HepG2 (cell line): Measurements from ENCODE around the gene JAK2. TPM values are rescaled to one million over a fixed set of nuclear protein-coding genes. Genes with fewer than 3 reads are reported as not detected.

ENCODE experiments used
- CCAR2 ChIP-seq: fragments of 200-400 bp; formaldehyde crosslinking; optimal IDR thresholded peaks from 2 replicates; pipeline ENCODE3; 2018; ENCODE audit warnings: low read depth, mild to moderate bottlenecking, low read length, moderate library complexity
- FOXO4 ChIP-seq: sonication (generic); formaldehyde crosslinking; conservative IDR thresholded peaks from 2 replicates; pipeline ENCODE4 v1.8.1; 2023; ENCODE audit warnings: missing genetic modification reagents
- GATAD1 ChIP-seq: IDR thresholded peaks from 2 replicates; pipeline ENCODE4 v1.6.1; 2016; ENCODE audit warnings: missing genetic modification reagents, missing compliant biosample characterization
- JUNB ChIP-seq: sonication (generic); formaldehyde crosslinking; IDR thresholded peaks from 2 replicates; pipeline ENCODE4 v1.8.0; 2022; ENCODE audit warnings: missing genetic modification reagents, mild to moderate bottlenecking, borderline replicate concordance
- MNT ChIP-seq: fragments of 450-650 bp; IDR thresholded peaks from 2 replicates; pipeline ENCODE4 v1.6.1; 2016
- PRMT3 ChIP-seq: sonication (generic); formaldehyde crosslinking; IDR thresholded peaks from 2 replicates; pipeline ENCODE4 v1.8.1; 2022; ENCODE audit warnings: low read depth, mild to moderate bottlenecking, moderate library complexity, missing genetic modification reagents, borderline replicate concordance
- ZBTB40 ChIP-seq, 2 experiments: fragments of 450-650 bp in 1 of 2; sonication (generic) in 1 of 2; formaldehyde crosslinking in 1 of 2; IDR thresholded peaks; 2 replicates each; pipeline versions ENCODE4 v1.6.1 to v1.8.0; 2016 to 2022; ENCODE audit warnings: antibody characterized with exemption in 1 of 2, mild to moderate bottlenecking in 1 of 2, missing genetic modification reagents in 1 of 2
- ZNF20 ChIP-seq: sonication (generic); formaldehyde crosslinking; IDR thresholded peaks from 2 replicates; pipeline ENCODE4 v1.4.0; 2020; ENCODE audit warnings: mild to moderate bottlenecking, moderate library complexity, missing genetic modification reagents
- ZNF530 ChIP-seq: sonication (generic); formaldehyde crosslinking; IDR thresholded peaks from 2 replicates; pipeline ENCODE4 v1.5.0; 2020; ENCODE audit warnings: low read depth, mild to moderate bottlenecking, missing genetic modification reagents
- ZNF616 ChIP-seq: sonication (generic); formaldehyde crosslinking; IDR thresholded peaks from 2 replicates; pipeline ENCODE4 v1.5.0; 2020; ENCODE audit warnings: low read depth, mild to moderate bottlenecking, missing genetic modification reagents
- polyA plus RNA-seq, 8 experiments: library from polyadenylated mRNA; depleted of rRNA in 3 of 8; stranded (reverse) in 7 of 8; unstranded in 1 of 8; fragments of >200 nt; fragmentation: Illumina TruSeq in 4 of 8; extraction: Trizol in 4 of 8; gene quantifications; 2 replicates each; pipeline versions ENCODE4 v1.2.1 to v1.2.3, GENCODE V29; 2011 to 2016; ENCODE audit warnings: low read depth in 4 of 8, missing spikeins in 1 of 8, mixed read lengths in 1 of 8; ENCODE audit not compliant: insufficient read depth in 1 of 8
- total RNA-seq, 5 experiments: library from RNA; depleted of rRNA; stranded (reverse); fragments of >200 nt; fragmentation: Illumina TruSeq; extraction: Trizol; gene quantifications; 2 replicates each; pipeline ENCODE4 v1.2.3, GENCODE V29; 2016; ENCODE audit warnings: low read depth in 1 of 5
- TF ChIP-seq, protein P1 (sequence below): sonication (generic); formaldehyde crosslinking; IDR thresholded peaks from 2 replicates; pipeline ENCODE4 v1.4.0; 2020; ENCODE audit warnings: low read depth, mild to moderate bottlenecking, missing genetic modification reagents
- TF ChIP-seq, protein P2 (sequence below): sonication (generic); formaldehyde crosslinking; IDR thresholded peaks from 2 replicates; pipeline ENCODE4 v1.4.0; 2020; ENCODE audit warnings: missing genetic modification reagents

The JAK2 gene
- total and polyA plus RNA-seq, 2 of the 13 experiments (the other 11 are each of a cell fraction or from before 2014, with no cell fraction given) = 1.1 to 4.1 TPM

DNA sequence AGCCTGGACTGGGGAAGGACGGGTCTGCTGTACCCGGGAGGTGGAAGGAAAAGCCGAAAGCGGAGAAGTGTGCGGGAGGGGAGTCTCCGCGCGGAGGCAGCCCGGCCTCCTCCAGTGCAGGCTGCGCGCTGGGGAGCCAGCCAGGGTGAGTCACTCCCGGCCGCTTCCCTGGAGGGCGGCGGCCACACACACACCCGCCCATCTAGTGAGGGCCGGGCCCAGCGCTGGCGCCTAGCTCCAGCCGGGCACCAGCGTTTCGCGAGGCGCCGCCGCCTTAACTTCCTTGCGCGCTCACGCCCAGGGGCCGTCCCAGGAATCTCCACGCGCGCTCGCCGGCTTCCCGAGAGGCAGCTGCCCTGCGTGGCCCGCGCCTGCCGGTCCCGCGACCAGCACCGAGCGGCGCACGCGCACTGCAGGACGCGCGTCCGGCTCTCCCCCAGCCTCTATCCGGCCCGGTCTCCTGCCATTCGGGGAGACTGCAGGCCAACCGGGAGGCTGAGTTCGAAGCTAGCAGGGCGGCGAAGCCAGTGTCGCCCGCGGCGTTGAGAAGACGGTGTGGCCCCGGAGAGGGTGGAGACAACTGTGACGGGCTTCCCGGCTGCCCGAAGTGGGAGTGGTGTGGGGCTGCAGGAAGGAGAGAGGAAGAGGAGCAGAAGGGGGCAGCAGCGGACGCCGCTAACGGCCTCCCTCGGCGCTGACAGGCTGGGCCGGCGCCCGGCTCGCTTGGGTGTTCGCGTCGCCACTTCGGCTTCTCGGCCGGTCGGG lies at the start of gene JAK2 (continued):
- TF ChIP-seq MNT = no peak
- TF ChIP-seq ZNF530 (CRISPR knock-in tag) = no peak
- TF ChIP-seq, protein P1, sequence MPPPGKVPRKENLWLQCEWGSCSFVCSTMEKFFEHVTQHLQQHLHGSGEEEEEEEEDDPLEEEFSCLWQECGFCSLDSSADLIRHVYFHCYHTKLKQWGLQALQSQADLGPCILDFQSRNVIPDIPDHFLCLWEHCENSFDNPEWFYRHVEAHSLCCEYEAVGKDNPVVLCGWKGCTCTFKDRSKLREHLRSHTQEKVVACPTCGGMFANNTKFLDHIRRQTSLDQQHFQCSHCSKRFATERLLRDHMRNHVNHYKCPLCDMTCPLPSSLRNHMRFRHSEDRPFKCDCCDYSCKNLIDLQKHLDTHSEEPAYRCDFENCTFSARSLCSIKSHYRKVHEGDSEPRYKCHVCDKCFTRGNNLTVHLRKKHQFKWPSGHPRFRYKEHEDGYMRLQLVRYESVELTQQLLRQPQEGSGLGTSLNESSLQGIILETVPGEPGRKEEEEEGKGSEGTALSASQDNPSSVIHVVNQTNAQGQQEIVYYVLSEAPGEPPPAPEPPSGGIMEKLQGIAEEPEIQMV (CRISPR knock-in tag) = no peak
- no peak for TF ChIP-seq CCAR2
- TF ChIP-seq GATAD1 (CRISPR knock-in tag) = peak; percentile 46; the same call in 1 of the 2 replicates
- 0 out of 2 replicates have a peak, but pooled peaks have one; percentile 55 for TF ChIP-seq JUNB (CRISPR knock-in tag)
- no peak for TF ChIP-seq ZBTB40 (IDR thresholded peaks at IDR 0.05)
- TF ChIP-seq ZBTB40 (CRISPR knock-in tag; IDR thresholded peaks at IDR 0.05) = peak; percentile 78; the same call in 1 of the 2 replicates
- TF ChIP-seq, protein P2, sequence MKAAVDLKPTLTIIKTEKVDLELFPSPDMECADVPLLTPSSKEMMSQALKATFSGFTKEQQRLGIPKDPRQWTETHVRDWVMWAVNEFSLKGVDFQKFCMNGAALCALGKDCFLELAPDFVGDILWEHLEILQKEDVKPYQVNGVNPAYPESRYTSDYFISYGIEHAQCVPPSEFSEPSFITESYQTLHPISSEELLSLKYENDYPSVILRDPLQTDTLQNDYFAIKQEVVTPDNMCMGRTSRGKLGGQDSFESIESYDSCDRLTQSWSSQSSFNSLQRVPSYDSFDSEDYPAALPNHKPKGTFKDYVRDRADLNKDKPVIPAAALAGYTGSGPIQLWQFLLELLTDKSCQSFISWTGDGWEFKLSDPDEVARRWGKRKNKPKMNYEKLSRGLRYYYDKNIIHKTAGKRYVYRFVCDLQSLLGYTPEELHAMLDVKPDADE = peak; percentile 89; the same call in 1 of the 2 replicates
- no peak for TF ChIP-seq ZNF20
- no peak for TF ChIP-seq ZNF616 (CRISPR knock-in tag)
- no peak for TF ChIP-seq FOXO4 (CRISPR knock-in tag)
- TF ChIP-seq PRMT3 (CRISPR knock-in tag) = 0 out of 2 replicates have a peak, but pooled peaks have one; percentile 82
